HG02610 (cell line): Measurements from ENCODE around the gene ARHGAP22.

ENCODE experiments used
- ATAC-seq: cut with Tn5 transposase; IDR thresholded peaks from one replicate; pipeline ENCODE4 v1.9.1; 2021; ENCODE audit warnings: mild to moderate bottlenecking, moderate library complexity; ENCODE audit not compliant: unreplicated experiment

ARHGAP22 gene

GRCh38 chr10:48634198-48634983 lies 29.5 kb upstream of the ARHGAP22 start:
- peak; percentile 94 for ATAC-seq

DNA sequence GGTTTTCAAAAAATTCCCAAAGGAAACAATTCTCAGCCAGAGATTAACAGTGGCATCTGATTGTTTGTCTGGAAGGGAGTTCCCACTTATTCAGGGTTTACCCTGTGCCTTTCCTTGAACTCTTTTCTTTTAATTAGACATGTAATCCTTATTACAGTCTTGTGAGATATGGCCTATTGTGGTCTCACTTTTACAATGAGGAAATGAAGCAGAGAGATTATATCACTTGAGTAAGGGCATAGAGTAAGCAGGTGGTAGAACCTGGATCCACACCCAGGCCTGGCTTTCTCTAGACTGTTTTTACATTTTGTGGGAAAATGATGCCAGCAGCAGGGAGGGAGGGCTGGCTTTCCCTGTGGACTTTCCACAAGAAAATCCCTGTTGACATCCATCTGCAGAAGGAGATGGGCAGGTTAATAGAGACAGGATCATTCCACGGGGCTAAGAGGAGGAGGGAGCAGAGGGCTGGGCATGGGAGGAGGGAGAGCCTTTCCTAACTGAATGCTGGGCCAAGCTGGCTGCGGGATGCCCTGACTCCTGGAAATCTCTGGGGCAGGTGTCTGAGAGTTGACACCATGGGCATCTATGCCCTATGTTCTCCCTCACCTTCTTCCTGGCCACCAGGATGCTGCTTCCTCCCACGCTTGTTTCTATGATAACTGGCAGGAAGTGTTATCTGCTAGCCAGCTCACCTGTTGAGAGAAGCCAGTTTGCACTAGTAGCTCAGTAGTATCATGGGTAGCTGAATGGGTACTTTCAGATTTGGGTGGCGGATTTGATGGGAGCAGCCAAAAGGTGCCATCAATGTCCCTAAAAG lies 28.7 kb upstream of the ARHGAP22 start:
- ATAC-seq, result peak; percentile 32

GRCh38 chr10:48632166-48632565 lies 27.3 kb upstream of the ARHGAP22 start:
- no peak for ATAC-seq

DNA sequence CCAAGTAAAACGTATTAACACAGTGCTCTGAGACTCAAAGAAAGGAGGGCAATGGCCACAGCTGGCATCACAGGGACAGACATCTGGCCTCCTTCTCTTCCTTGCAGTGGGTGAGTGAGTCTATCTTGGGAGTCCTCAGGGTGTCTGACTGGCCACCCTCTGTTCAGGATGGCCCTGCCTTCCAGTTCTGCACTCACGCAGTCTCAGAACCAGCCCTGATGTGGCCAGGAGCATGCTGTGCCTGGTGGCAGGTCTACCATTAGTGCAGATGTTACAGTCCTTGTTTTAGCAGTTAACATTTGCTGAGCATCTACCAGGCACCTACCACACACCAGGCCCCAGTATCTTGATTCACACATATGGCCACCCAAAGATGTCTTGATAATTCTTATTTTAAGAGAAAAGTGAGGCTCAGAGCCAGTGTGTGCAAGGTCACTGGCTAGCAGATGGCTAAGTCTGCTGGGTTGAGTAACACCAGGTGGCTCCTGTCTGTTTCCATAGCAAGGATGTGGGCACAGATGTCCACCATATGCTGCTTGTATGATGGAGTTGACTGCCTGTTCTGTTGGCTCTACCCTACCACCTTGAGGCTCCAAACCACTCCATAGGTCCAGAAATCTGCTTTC lies 23.2 kb upstream of the ARHGAP22 start:
- ATAC-seq, result no peak

DNA sequence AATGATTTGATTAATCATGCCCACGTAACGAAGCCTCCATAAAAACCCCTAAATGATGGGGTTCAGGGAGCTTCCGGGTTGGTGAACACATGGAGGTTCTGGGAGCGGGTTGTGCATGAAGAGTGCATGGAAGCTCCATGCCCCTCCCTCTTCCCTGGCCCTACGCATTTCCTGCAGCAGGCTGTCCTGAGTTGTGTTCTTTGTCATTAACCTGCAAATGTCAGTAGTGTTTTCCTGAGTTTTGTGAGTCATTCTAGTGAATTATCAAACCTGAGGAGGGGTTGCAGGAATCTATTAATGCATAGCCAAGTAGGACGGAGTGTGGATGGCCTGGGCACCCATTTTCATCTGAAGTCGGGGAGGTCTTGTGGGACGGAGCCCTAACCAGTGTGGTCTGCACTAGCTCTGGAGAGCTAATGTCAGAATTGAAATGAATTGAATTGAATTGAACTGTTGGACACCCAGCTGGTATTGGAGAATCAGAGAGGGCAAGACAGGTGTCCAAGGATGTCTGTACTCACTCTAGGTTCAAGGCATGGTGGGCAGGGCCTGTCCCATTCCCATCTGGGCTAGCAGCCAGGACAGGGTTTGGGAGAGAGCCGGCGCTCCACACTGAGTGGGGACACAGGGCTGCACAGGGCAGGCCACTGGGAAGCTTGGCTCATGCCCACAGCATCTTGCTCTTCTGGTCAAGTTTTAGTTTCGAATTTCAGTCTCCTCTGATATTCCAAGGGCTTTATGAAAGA lies 22.3 kb upstream of the ARHGAP22 start:
- ATAC-seq, result no peak

GRCh38 chr10:48626447-48626846 lies 21.6 kb upstream of the ARHGAP22 start:
- ATAC-seq, result no peak

DNA sequence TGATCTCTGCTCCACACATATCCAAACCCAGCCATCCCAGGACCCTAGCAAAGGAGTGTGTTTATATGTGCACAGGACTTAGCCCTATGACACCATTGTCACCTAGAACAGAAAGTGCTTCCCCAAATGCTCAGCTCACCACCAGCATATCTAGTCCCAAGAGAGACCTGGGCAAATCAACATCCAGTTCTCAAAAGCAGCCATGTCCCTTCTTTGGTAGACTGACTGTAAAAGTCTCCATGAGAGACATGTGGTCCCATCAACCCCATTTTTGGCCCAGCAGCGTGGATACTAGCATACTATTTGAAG lies 20.9 kb upstream of the ARHGAP22 start:
- ATAC-seq, result no peak

GRCh38 chr10:48623607-48624132 lies 18.8 kb upstream of the ARHGAP22 start:
- ATAC-seq, result no peak

GRCh38 chr10:48623009-48623408 lies 18.1 kb upstream of the ARHGAP22 start:
- ATAC-seq, result no peak

DNA sequence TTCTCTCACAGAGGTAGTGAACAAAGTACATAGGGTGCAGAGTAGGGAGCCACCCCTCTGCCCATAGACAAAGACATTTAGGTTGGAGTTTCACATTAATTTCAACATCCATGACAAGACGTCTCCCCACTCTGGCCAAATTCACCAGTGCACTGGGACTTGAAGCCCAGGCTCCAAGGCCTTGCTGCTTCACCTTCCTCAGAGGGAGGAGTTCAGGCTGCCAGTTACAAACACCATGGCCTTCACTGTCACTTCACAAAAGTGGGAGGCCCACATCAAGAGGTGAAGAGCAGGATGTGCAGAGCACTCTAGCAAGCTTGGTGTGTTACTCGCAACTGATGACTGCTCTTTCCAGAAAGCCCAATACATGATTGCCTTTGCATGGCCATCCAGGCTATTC lies 15.8 kb upstream of the ARHGAP22 start:
- ATAC-seq, result no peak

DNA sequence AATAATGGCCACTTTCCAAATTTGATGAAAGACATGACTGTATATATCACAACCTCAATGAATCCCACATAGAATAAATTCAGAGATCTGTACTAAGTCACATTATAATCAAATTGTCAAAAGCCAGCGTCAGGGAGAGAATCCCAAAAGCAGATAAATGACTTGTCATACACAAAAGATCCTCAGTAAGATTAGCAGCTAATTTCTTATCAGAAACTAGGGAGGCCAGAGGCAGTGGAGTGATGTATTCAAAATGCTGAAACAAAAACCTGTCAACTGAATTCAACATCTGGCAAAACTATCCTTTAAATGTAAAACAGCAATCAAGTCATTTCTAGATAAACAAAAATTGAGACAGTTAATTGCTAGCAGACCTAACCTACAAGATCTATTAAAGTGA lies 11.6 kb upstream of the ARHGAP22 start:
- ATAC-seq, result no peak

DNA sequence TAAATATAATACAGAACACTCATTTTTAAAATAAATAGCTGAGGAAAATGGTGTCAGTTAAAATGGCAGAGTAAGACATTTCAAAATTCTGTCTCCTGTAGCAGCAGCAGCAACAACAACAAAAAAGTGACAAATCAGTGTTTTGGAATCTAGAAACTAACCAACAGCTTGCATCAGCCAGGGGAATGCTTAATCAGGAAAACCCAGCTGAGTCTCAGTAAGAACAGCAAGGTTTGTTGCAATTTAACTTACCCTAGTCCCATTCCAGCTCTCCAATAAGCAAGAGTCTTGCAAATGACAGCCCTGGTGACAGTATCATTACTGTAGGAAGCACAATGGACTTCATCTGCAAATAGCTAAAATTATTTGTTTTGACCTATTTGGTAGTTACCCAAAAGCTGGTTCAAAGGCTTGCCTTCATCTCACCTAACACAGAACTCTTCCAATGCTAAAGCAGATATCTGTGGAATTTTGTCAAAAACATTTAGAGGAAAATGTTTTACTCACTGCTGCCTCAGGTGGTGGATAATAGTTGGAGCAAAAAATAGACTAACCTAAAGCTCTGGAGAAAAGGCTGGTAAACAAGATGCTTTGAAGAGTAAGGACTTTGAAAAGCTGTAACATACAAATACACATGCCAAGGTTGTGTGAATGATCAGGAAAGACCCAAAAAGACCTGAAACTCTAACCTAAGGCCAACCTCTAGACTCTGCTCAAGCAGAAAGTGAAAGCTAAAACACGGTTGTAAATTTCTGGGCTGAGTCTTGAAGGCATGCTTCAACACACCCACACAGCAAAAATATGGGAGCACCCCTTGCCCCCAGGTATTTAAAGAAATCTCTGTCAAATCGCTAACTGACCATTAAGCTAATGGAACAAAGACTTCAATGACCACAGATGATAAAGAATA lies 9.9 kb upstream of the ARHGAP22 start:
- ATAC-seq, result peak; percentile 86

DNA sequence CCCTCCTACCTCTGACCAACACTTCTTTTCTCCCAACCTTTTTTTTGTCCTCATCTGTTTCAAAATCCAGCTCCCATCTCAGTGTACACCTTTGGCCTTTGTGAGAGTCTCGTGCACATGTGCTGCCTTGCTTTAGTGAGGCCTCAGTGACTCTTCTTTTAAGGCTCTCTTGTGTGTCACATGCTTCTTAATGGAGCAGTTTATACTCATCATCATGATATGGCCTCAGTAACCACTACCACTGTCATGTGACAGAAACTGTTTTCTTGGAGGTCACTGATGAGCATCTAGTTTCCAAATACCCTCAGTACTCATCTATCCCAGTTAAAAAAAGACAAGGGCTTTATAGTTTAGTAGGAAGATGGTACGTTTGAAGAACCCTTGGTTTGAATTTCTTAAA lies 8.1 kb upstream of the ARHGAP22 start:
- no peak for ATAC-seq

- no peak for ATAC-seq
These were observed 7.5 kb upstream of the ARHGAP22 start for GRCh38 chr10:48612236-48612943.

GRCh38 chr10:48611133-48611532 lies 6.3 kb upstream of the ARHGAP22 start:
- no peak for ATAC-seq

GRCh38 chr10:48610585-48611093 lies 5.8 kb upstream of the ARHGAP22 start:
- ATAC-seq, result no peak

GRCh38 chr10:48609899-48610584 lies 5.2 kb upstream of the ARHGAP22 start:
- no peak for ATAC-seq

- no peak for ATAC-seq
These were observed 4.6 kb upstream of the ARHGAP22 start for GRCh38 chr10:48609441-48609840.

DNA sequence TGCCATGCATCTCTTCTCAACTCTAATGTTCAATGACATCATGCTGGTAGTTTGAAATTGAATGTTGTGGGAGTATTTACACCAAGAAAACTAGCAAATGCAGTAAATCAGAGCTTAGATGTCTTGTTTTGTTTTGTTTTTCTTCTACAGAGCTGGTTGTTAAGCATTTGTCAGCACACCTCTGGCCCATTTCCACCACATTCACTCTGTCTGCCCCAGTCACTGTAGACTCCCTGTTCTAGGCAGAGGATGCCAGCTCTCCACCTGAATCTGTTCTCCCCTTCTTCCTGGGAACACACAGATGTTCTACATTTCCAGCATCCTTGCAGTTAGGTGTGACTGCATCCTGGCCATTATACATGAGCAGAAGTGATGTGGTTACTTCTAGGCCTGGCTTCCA lies 4.1 kb upstream of the ARHGAP22 start:
- ATAC-seq, result no peak
